PC-3 (cell line): Measurements from ENCODE around the gene ZDHHC7. TPM values are rescaled to one million over a fixed set of nuclear protein-coding genes. Genes with fewer than 3 reads are reported as not detected.

Experiments
- ATAC-seq: fragments of 200-7000 bp; cut with Tn5 transposase; 2 replicates; pipeline ENCODE4 v1.9.1; 2020; ENCODE audit warnings: mild to moderate bottlenecking, moderate library complexity
- BruUV-seq: library from RNA; stranded (reverse); fragments of 400-500 nt; replicated peaks from 2 replicates; lab custom pipeline; 2021; lab: Mats Ljungman, UMichigan
- CTCF ChIA-PET: fragments of 300-600 bp; sonication (Branson Sonifier 250); formaldehyde crosslinking; loops from one replicate; lab custom pipeline; 2022; ENCODE audit warnings: antibody characterized with exemption; lab: Charles Lee
- POLR2A ChIA-PET: fragments of 300-600 bp; sonication (Branson Sonifier 250); formaldehyde crosslinking; loops from one replicate; lab custom pipeline; 2022; ENCODE audit warnings: antibody characterized with exemption; ENCODE audit not compliant: unreplicated experiment; lab: Charles Lee
- DNase-seq: peaks from one replicate; pipeline ENCODE4 v3.0.0-alpha.2; 2015
- H2AFZ ChIP-seq: fragments of 300-600 bp; sonication (generic); 2 replicates; pipeline ENCODE4 v1.6.0; 2016; ENCODE audit warnings: antibody characterized with exemption, low read length
- H3F3A ChIP-seq: fragments of 300-600 bp; sonication (generic); one replicate; pipeline ENCODE4 v1.6.0; 2017; ENCODE audit warnings: antibody characterized with exemption, low read length, control low read depth, mild to moderate bottlenecking; ENCODE audit not compliant: unreplicated experiment
- H3K27ac ChIP-seq: fragments of 300-600 bp; sonication (generic); 2 replicates; pipeline ENCODE4 v1.5.1; 2016; ENCODE audit warnings: mild to moderate bottlenecking, low read length
- H3K27me3 ChIP-seq: fragments of 300-600 bp; sonication (generic); 2 replicates; pipeline ENCODE4 v1.6.1; 2016; ENCODE audit warnings: low read length, mixed read lengths
- H3K36me3 ChIP-seq: fragments of 300-600 bp; sonication (generic); 2 replicates; pipeline ENCODE4 v1.6.1; 2016; ENCODE audit warnings: low read depth, mixed run types, low read length, mixed read lengths
- H3K4me1 ChIP-seq: fragments of 300-600 bp; sonication (generic); 2 replicates; pipeline ENCODE4 v1.5.1; 2016; ENCODE audit warnings: low read length; ENCODE audit not compliant: insufficient read depth
- H3K4me2 ChIP-seq: fragments of 300-600 bp; sonication (generic); 2 replicates; pipeline ENCODE4 v1.6.0; 2016; ENCODE audit warnings: low read length
- H3K4me3 ChIP-seq: fragments of 300-600 bp; sonication (generic); 2 replicates; pipeline ENCODE4 v1.5.1; 2016; ENCODE audit warnings: mild to moderate bottlenecking, low read length, mixed read lengths
- H3K79me2 ChIP-seq: fragments of 300-600 bp; sonication (generic); 2 replicates; pipeline ENCODE4 v1.6.1; 2017; ENCODE audit warnings: low read length, mixed read lengths
- H3K9ac ChIP-seq: fragments of 300-600 bp; sonication (generic); 2 replicates; pipeline ENCODE4 v1.6.0; 2016; ENCODE audit warnings: mild to moderate bottlenecking, low read length
- H3K9me2 ChIP-seq: fragments of 300-600 bp; sonication (generic); replicated peaks from 2 replicates; pipeline ENCODE4 v1.6.1; 2016; ENCODE audit warnings: mixed run types, low read length, mixed read lengths
- H3K9me3 ChIP-seq: fragments of 300-600 bp; sonication (generic); 2 replicates; pipeline ENCODE4 v1.6.1; 2016; ENCODE audit warnings: low read length, mixed read lengths
- H4K20me1 ChIP-seq: fragments of 300-600 bp; sonication (generic); 2 replicates; pipeline ENCODE4 v1.6.1; 2016; ENCODE audit warnings: low read length, mixed read lengths
- EZH2 ChIP-seq: fragments of 300-600 bp; sonication (generic); IDR thresholded peaks from one replicate; pipeline ENCODE4 v1.6.1; 2017; ENCODE audit warnings: antibody characterized with exemption, mild to moderate bottlenecking, low read length; ENCODE audit not compliant: unreplicated experiment
- EZH2phosphoT487 ChIP-seq: fragments of 300-600 bp; sonication (generic); IDR thresholded peaks from 2 replicates; pipeline ENCODE4 v1.6.1; 2018; ENCODE audit warnings: mild to moderate bottlenecking, antibody characterized with exemption, low read length, borderline replicate concordance
- intact Hi-C: fragments of 100-400 bp; cut with micrococcal nuclease; formaldehyde crosslinking; loops from 2 replicates; pipeline ENCODE4 v1.9.0; 2023
- total RNA-seq: library from RNA; depleted of rRNA; stranded (reverse); fragments of >200 nt; gene quantifications from 2 replicates; pipeline ENCODE4 v1.2.3, GENCODE V29; 2014
- TF ChIP-seq, protein P1 (sequence below): fragments of 300-600 bp; sonication (generic); conservative IDR thresholded peaks from 2 replicates; pipeline ENCODE4 v1.5.1; 2017; ENCODE audit warnings: antibody characterized with exemption, low read depth, mild to moderate bottlenecking, low read length

ZDHHC7 gene
- total RNA-seq, 1 experiment from 2014 or later = 42.1 TPM

- no peak for DNase-seq
- H3K4me2 ChIP-seq = peak overlapping the region; percentile 57; the same call in 1 of the 2 replicates
- H3K36me3 ChIP-seq = no peaks in the 10 kb centered on the region; the same call in 1 of the 2 replicates
- POLR2A ChIA-PET = no interaction called here
- H3K27me3 ChIP-seq = no peaks in the 10 kb centered on the region
- CTCF ChIA-PET = no interaction called here
- peaks cover 58% of the 10 kb centered on the region for H3K4me1 ChIP-seq
- H3K9me2 ChIP-seq = no peaks in the 10 kb centered on the region
- BruUV-seq = no TSS peak
- no peak overlapping the region for H2AFZ ChIP-seq
- H3K4me3 ChIP-seq = no peak overlapping the region
- peaks cover 9% of the 10 kb centered on the region for H3F3A ChIP-seq
- H3K79me2 ChIP-seq = peaks cover 62% of the 10 kb centered on the region
- ATAC-seq = no peak
- TF ChIP-seq, protein P1, sequence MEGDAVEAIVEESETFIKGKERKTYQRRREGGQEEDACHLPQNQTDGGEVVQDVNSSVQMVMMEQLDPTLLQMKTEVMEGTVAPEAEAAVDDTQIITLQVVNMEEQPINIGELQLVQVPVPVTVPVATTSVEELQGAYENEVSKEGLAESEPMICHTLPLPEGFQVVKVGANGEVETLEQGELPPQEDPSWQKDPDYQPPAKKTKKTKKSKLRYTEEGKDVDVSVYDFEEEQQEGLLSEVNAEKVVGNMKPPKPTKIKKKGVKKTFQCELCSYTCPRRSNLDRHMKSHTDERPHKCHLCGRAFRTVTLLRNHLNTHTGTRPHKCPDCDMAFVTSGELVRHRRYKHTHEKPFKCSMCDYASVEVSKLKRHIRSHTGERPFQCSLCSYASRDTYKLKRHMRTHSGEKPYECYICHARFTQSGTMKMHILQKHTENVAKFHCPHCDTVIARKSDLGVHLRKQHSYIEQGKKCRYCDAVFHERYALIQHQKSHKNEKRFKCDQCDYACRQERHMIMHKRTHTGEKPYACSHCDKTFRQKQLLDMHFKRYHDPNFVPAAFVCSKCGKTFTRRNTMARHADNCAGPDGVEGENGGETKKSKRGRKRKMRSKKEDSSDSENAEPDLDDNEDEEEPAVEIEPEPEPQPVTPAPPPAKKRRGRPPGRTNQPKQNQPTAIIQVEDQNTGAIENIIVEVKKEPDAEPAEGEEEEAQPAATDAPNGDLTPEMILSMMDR = no peak
- no peak for TF ChIP-seq EZH2phosphoT487
- no peak for TF ChIP-seq EZH2
- intact Hi-C loops = loop anchor here (2.0 to 10.0 kb wide), 3 partner anchors 15 to 89 kb away; partner anchors contain the start of genes KIAA0513 and ZDHHC7
- H3K27ac ChIP-seq = peak overlapping the region; percentile 97
- no peaks in the 10 kb centered on the region for H4K20me1 ChIP-seq
- H3K9ac ChIP-seq = peak overlapping the region; percentile 51; the same call in 1 of the 2 replicates
- H3K9me3 ChIP-seq = no peaks in the 10 kb centered on the region
These were observed 15.7 kb downstream of the ZDHHC7 start for GRCh38 chr16:84995663-84996062.

GRCh38 chr16:84993926-84994325 is 17.4 kb downstream of the ZDHHC7 start:
- Histone ChIP-seq H3K79me2 (peaks cover 51% of the 10 kb centered on the region), H2AFZ (no peak overlapping the region), H3F3A (peaks cover 9% of the 10 kb centered on the region), H3K4me1 (peaks cover 42% of the 10 kb centered on the region), H3K9me3 (no peaks in the 10 kb centered on the region), H3K27ac (peak overlapping the region; percentile 97), H3K9ac (peak overlapping the region; percentile 74), H3K36me3 (peaks cover 6% of the 10 kb centered on the region; the same call in 1 of the 2 replicates), H3K9me2 (no peaks in the 10 kb centered on the region), H3K4me3 (peak overlapping the region; percentile 48; the same call in 1 of the 2 replicates), H3K27me3 (no peaks in the 10 kb centered on the region), H3K4me2 (peak overlapping the region; percentile 75), H4K20me1 (no peaks in the 10 kb centered on the region)
- no TSS peak for BruUV-seq
- DNase-seq (no peak), ATAC-seq (no peak)
- intact Hi-C loops = loop anchor here (2.0 to 10.0 kb wide), 3 partner anchors 17 to 91 kb away; partner anchors contain the start of genes KIAA0513 and ZDHHC7
- CTCF ChIA-PET = no interaction called here
- TF ChIP-seq EZH2 (no peak), EZH2phosphoT487 (no peak)
- TF ChIP-seq, protein P1 = no peak
- POLR2A ChIA-PET = interaction anchor here (0.6 kb wide), 1 partner anchor 50 kb away, joined by 23 read pairs; no protein-coding TSS in a partner anchor

DNA sequence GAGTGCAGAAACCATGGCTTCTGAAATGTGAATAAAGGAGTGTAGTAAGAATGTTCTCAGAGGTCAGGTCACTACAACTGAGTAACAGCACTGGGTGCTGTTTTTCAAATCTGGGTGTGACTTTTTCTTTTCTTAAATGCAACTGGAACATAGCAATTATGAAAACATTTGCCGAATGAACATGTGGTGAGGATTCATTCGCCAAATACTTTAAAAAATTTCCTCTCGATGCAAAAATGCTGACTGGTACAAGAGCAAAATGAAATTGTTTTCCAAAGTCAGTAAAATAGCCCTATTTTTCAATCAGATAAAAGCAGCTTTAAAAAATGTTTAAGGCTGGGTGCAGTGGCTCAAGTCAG is 18.6 kb downstream of the ZDHHC7 start:
- H3K9ac ChIP-seq = no peak overlapping the region
- intact Hi-C loops = loop anchor here (10.0 kb wide), 1 partner anchor 92 kb away; no protein-coding TSS in a partner anchor
- TF ChIP-seq EZH2 (no peak), EZH2phosphoT487 (no peak)
- TF ChIP-seq, protein P1 = no peak
- POLR2A ChIA-PET = no interaction called here
- no peaks in the 10 kb centered on the region for H3K9me3 ChIP-seq
- H3K4me2 ChIP-seq = no peak overlapping the region
- H2AFZ ChIP-seq = no peak overlapping the region
- no peak for DNase-seq
- H3K9me2 ChIP-seq = no peaks in the 10 kb centered on the region
- H3K4me1 ChIP-seq = peaks cover 33% of the 10 kb centered on the region
- no peaks in the 10 kb centered on the region for H4K20me1 ChIP-seq
- peaks cover 9% of the 10 kb centered on the region for H3F3A ChIP-seq
- ATAC-seq = no peak
- no peaks in the 10 kb centered on the region for H3K27me3 ChIP-seq
- H3K4me3 ChIP-seq = no peak overlapping the region
- CTCF ChIA-PET = no interaction called here
- H3K36me3 ChIP-seq = peaks cover 6% of the 10 kb centered on the region; the same call in 1 of the 2 replicates
- no TSS peak for BruUV-seq
- peaks cover 47% of the 10 kb centered on the region for H3K79me2 ChIP-seq
- H3K27ac ChIP-seq = no peak overlapping the region
